NCI-H146 treated with DMSO at 0.1 percent for 48 hours (cell line): Measurements from ENCODE around the gene MRFAP1L1.
A peak's percentile ranks its signal among the peaks of the same experiment; 100 is the strongest.
"Not testable (repeated sequence)": the region's sequence is repeated elsewhere in the genome, so short reads cannot be mapped to it uniquely, and the experiment has no call there.

ENCODE experiments used
- DNase-seq: peaks from one replicate; lab custom pipeline; 2025; ENCODE audit not compliant: unreplicated experiment; lab: John Stamatoyannopoulos, UW

Gene MRFAP1L1

DNA sequence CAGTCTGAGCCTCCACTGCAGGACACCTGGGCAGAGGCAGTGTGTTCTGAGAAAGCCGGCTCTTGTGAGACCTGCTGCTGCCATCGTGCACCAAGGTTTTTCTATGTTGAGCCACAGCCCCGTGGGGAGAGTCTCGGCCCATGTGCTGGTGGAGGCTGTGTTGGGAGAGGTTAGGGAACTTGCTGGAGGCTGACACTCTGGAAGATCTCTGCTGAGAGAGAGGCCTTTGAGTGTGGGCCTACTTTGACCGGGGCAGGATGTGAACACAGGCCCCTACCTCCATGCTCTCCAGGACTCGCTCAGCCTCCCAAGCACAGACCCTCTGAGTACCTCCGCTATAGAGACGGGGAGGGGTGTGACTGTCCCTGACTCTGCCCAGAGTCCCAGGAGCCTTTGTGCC lies 17.3 kb downstream of the MRFAP1L1 start:
- DNase-seq: no peak

GRCh38 chr4:6689506-6689960 lies 20.1 kb downstream of the MRFAP1L1 start:
- DNase-seq: no peak

GRCh38 chr4:6688879-6689505 lies 20.7 kb downstream of the MRFAP1L1 start:
- DNase-seq: no peak

DNA sequence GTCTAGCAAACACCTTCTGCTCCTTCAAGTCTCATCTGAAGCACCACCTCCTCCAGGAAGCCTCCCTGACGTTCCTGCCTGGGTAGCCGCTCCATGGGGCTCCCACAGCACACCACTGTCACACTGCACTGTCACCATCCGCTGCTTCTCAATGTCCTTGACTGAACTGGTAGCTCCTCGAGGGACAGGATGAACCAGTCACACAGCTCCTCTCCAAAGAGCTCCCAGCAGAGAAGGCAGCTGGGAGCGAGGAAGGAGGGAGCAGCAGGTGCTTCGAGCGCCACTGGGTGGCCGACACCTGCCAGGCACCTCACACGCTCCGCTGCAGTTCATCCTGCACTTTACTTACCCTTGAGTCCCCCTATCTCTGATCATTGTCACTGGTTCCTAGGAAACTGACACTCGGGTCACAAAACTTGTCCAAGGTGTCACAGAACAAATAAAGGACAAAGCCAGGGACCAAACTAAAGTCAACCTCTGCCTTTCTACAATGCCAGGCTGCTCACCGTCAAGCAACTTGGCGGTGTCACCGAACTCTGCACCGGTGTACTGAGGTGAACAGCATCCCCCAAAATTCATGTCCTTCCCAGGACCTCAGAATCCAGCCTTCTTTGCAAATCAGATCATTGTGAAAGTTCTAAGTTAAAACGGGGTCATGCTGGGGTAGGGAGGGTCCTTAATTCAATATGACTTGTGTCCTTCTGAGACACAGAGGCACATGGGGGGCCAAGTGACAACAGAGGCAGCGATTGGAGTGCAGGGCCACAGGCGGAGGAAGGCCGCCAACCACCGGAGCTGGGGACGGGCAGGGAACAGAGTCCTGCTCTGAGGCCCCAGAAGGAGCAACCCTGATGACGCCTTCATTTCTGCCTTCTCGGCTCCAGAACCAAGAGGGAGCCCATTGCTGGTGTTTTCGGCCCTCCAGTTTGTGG lies 21.5 kb downstream of the MRFAP1L1 start:
- no peak for DNase-seq

GRCh38 chr4:6686104-6686787 lies 23.4 kb downstream of the MRFAP1L1 start:
- DNase-seq: no peak

DNA sequence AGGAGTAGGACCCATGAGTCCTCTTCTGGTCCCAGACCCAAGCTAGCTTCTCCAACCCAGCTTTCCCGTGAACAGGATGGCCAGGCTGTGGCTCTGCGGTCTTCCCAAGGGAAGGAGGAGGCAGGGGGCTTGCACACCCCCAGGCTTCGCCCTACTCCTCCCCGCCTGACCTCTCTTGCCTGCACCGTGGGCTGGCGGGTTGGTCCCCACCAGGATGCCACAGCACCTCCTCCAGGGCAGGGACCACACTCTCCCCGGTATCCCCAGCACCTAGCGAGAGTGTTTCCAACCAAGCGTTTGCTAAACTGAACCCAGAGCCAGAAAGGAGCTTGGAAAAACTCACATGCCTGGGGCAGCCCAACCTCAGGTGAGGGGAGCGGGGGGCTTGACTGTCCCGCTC lies 25.0 kb downstream of the MRFAP1L1 start:
- no peak for DNase-seq

DNA sequence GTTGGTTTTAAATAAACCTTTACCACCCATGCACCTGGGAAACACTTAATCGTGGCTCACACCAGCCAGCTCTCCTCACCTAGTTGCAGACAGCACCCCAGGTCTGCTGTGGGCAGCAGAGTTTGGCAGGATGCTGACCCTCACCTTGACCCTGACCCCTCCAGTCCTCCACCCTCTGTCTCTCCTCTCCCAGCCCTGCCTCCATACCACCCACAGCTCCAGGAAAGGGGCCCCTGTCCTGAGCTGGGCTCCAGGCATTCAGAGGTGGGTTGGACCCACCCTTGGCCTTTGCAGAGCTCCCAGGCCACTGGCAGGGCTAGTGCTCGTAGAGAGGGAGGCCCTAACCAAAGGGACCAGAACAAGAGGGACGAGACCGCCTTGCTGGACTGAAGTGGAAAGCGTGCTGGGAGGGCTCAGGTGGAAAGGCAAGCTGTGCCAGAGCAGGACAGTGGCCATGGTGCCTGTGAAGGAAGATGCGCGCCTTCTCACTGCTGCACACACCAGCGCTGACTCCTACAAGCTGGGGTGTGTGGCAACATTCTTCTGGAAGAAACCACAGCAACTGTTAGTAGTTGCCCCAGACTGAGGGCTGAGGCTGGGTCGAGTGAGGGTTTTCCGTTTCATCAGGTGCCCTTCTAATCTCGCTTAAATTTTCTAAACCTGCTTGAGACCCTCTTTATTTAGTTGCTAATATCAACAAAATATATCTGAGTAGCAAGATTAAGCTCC lies 26.6 kb downstream of the MRFAP1L1 start:
- no peak for DNase-seq

DNA sequence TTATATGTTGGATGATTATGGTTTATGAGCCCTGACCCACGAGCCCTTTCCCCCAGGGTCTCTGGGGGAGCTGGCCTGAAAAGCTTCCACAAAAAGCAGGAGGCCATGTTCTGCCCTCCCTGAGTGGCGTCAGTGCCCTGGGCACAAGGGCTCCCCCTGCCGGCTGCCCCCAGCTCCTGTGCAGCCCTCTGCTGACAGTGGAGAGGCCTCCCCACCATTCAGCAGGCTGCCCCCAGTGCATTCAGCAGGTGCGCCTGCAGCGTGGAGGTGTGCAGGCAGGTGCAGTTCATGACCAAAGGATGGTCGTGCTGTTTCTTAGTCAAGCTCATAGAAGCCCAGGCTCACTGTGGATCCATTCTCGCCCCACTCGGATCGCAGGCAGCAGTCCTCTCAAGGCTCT lies 28.5 kb downstream of the MRFAP1L1 start:
- peak; percentile 1 for DNase-seq

DNA sequence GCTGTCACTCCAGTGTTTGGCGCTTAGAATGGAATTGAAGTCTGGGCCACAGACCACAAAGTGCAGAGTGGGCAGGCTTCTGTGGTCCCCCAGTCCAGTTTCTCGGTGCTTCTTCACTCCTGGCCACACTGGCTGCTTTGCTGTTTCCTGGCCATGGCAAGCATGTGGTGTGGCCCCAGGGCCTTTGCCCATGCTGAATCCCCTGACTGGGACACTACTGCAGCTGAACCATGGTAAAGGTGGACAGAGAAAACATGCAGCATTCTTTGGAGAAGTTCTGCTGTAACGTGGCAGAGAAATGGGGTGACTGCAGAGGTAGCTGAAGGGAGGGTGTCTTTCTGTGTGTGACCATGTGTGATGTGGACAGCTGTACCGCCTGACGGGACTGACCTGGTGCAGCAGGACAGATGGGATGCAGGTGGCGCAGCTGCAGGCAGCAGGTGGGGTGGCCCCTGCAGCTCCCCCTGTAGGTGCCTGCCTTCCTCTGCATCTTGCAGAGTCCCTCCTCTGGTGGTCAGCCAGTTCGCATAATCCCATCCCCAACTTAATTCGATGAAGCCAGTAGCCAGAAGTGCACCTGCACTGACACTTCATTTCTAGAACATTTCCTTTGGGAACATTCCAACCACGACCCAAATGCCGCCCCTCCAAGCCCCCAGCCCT lies 29.2 kb downstream of the MRFAP1L1 start:
- no peak for DNase-seq

GRCh38 chr4:6676722-6677558 lies 32.7 kb downstream of the MRFAP1L1 start:
- DNase-seq: no peak

DNA sequence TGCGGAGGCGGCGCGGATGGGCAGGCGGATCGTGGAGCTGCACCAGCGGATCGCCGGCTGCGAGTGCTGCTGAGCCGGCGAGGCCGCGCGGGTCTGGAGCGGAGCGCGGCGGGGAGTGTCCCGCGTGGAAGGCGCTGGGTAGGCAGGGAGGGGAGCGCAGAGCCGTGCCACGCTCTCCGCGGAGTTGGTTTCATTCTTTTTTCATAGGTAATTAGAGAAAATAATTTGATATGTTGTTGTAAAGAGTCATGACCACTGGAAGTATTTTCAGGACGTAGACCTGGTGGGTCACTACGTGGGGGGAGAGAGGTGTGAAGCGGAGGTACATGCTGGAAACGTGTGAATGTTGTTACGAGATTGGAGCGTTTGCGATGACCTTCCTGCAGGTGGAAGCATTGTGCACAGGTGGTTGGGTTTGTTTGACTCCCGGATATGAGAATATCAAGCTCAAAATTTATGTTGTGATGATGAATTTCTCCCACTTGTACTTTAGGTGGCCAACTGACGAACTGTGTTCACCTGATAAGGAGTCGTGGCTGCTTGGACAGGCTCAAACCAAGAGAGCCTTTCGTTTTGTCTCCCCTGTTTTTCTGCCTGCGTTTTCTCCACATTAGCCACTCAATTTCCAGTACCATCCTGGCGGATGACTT lies 35.0 kb downstream of the MRFAP1L1 start:
- DNase-seq: peak; percentile 60

- peak; percentile 79 for DNase-seq
These were observed 35.8 kb downstream of the MRFAP1L1 start for GRCh38 chr4:6673660-6674499.

- DNase-seq: peak; percentile 9
These were observed 36.4 kb downstream of the MRFAP1L1 start for GRCh38 chr4:6673191-6673659.

GRCh38 chr4:6672541-6673190 lies 37.0 kb downstream of the MRFAP1L1 start:
- DNase-seq: not testable (repeated sequence)

GRCh38 chr4:6672131-6672530 lies 37.5 kb downstream of the MRFAP1L1 start:
- no peak for DNase-seq

DNA sequence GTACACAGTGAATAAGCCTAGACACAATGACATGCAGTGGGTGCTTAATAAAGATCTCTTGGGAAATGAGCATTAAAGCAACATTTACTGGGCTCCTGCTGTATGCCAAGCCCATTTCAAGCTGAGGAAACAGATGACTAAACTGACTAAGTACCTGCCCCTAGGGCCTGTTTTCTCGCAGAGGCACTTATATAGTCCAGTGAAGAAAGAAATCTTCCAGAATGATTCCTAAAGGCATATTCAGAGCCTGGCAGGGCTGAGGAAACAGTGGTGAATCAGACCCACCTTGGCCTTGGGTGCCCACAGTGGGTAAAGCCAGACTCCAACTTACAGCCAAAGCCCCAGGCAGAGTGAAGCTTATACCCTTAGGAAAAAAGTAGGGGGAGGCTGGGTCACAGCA lies 38.0 kb downstream of the MRFAP1L1 start:
- no peak for DNase-seq

DNA sequence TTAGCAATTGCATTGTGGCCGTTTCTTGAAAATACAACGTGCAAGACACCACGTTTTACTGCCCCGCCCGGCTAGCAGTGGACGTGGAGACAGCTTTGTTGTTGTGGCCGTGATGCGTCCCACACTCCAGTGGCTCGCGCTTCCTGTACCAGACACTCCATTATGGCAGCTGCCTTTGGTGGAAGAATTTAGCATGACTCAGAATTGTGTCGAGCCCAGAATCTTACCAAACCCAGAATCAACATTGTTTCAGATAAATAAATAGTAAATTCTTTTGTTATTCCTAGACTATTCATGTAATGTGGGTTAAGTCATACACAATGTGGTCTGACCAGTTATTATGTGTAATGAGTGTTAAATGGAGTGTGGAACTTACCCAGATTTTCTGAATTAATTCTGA lies 41.3 kb downstream of the MRFAP1L1 start:
- no peak for DNase-seq

DNA sequence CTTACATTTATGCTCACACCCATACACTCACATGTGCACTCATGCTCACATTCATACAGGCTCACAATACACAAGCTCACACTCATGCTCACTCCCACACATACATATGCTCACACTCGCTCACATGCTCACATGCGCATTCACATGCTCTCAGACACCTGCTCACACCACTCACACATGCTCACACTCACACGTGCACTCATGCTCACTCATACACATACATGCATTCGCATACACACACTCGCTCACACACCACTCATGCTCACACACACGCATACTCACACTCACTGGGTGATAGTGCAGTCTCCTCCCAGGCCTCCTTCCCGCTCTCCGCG lies 44.4 kb downstream of the MRFAP1L1 start:
- DNase-seq: no peak
